UCSD-AML1 (cell line): ENCODE measurements around the gene ULK3.

Source experiments
- DNase-seq: peaks from one replicate; lab custom pipeline; 2025; ENCODE audit not compliant: unreplicated experiment; lab: John Stamatoyannopoulos, UW

ULK3 gene

GRCh38 chr15:74869372-74869725 lies 26.4 kb upstream of the ULK3 start:
- no peak for DNase-seq

- peak; percentile 79 for DNase-seq
Observed at GRCh38 chr15:74868059-74868458, 25.1 kb upstream of the ULK3 start.

- DNase-seq, result no peak
Observed at GRCh38 chr15:74867466-74868038, 24.6 kb upstream of the ULK3 start.

GRCh38 chr15:74866090-74866489 lies 23.1 kb upstream of the ULK3 start:
- no peak for DNase-seq

- no peak for DNase-seq
Observed at GRCh38 chr15:74865316-74865715, 22.4 kb upstream of the ULK3 start.

- no peak for DNase-seq
Observed at GRCh38 chr15:74864296-74864695, 21.3 kb upstream of the ULK3 start.

- DNase-seq, result no peak
Observed at GRCh38 chr15:74863239-74864056, 20.5 kb upstream of the ULK3 start.

- DNase-seq, result no peak
Observed at GRCh38 chr15:74858369-74858740, 15.4 kb upstream of the ULK3 start.

GRCh38 chr15:74857671-74858368 lies 14.9 kb upstream of the ULK3 start:
- no peak for DNase-seq

- DNase-seq, result no peak
Observed at GRCh38 chr15:74857082-74857655, 14.2 kb upstream of the ULK3 start.

- DNase-seq, result no peak
Observed at GRCh38 chr15:74856537-74856936, 13.6 kb upstream of the ULK3 start.

GRCh38 chr15:74855857-74856256 lies 12.9 kb upstream of the ULK3 start:
- no peak for DNase-seq

- DNase-seq, result no peak
Observed at GRCh38 chr15:74854453-74855022, 11.6 kb upstream of the ULK3 start.

GRCh38 chr15:74851960-74852359 lies 9.0 kb upstream of the ULK3 start:
- no peak for DNase-seq

GRCh38 chr15:74850393-74850792 lies 7.4 kb upstream of the ULK3 start:
- no peak for DNase-seq

GRCh38 chr15:74847432-74847831 lies 4.5 kb upstream of the ULK3 start:
- no peak for DNase-seq

- DNase-seq, result no peak
Observed at GRCh38 chr15:74845581-74845980, 2.6 kb upstream of the ULK3 start.

- DNase-seq, result peak; percentile 56
Observed at GRCh38 chr15:74845208-74845568, 2.2 kb upstream of the ULK3 start.

- no peak for DNase-seq
Observed at GRCh38 chr15:74844319-74845207, 1.6 kb upstream of the ULK3 start.

GRCh38 chr15:74843891-74844299 lies 939 bp upstream of the ULK3 start:
- no peak for DNase-seq

GRCh38 chr15:74843445-74843828 lies 481 bp upstream of the ULK3 start:
- DNase-seq, result no peak
